HEK293T (cell line): ENCODE measurements around the gene CDCP1.
"Not testable (repeated sequence)": the region's sequence is repeated elsewhere in the genome, so short reads cannot be mapped to it uniquely, and the experiment has no call there.

Experiments used
- CTCF ChIA-PET: fragments of 350-600 bp; formaldehyde crosslinking; extraction: SDS; loops from one replicate; lab custom pipeline; 2021; ENCODE audit warnings: antibody characterized with exemption, inconsistent platforms; lab: Yijun Ruan, JAX
- POLR2A ChIA-PET: fragments of 350-600 bp; formaldehyde crosslinking; extraction: SDS; loops from one replicate; lab custom pipeline; 2020; ENCODE audit warnings: antibody characterized with exemption, inconsistent platforms; lab: Yijun Ruan, JAX
- DNase-seq: peaks from one replicate; pipeline ENCODE4 v3.0.0; 2012; ENCODE audit warnings: mixed read lengths; ENCODE audit errors: extremely low spot score
- ARNT ChIP-seq: fragments of 450-650 bp; IDR thresholded peaks from 2 replicates; pipeline ENCODE4 v1.6.1; 2017; ENCODE audit warnings: mild to moderate bottlenecking
- BHLHE40 ChIP-seq: fragments of 450-650 bp; IDR thresholded peaks from 2 replicates; pipeline ENCODE4 v1.6.1; 2016; ENCODE audit warnings: mild to moderate bottlenecking, moderate library complexity, borderline replicate concordance
- CTBP1 ChIP-seq: fragments of 450-650 bp; IDR thresholded peaks from 2 replicates; pipeline ENCODE4 v1.6.1; 2016; ENCODE audit warnings: borderline replicate concordance
- ELF4 ChIP-seq: fragments of 450-650 bp; IDR thresholded peaks from 2 replicates; pipeline ENCODE4 v1.6.1; 2017; ENCODE audit warnings: antibody characterized with exemption
- FOXA1 ChIP-seq: fragments of 450-650 bp; IDR thresholded peaks from 2 replicates; pipeline ENCODE4 v1.6.1; 2016; ENCODE audit warnings: mild to moderate bottlenecking
- FOXK2 ChIP-seq: fragments of 450-650 bp; IDR thresholded peaks from 2 replicates; pipeline ENCODE4 v1.6.1; 2016; ENCODE audit warnings: mild to moderate bottlenecking
- FOXM1 ChIP-seq: fragments of 450-650 bp; IDR thresholded peaks from 2 replicates; pipeline ENCODE4 v1.6.1; 2017; ENCODE audit warnings: mild to moderate bottlenecking, borderline replicate concordance
- HDGF ChIP-seq: fragments of 450-650 bp; IDR thresholded peaks from 2 replicates; pipeline ENCODE4 v1.6.1; 2017; ENCODE audit warnings: antibody characterized with exemption, borderline replicate concordance
- L3MBTL2 ChIP-seq: fragments of 450-650 bp; conservative IDR thresholded peaks from 2 replicates; pipeline ENCODE4 v1.6.1; 2016; ENCODE audit warnings: mild to moderate bottlenecking
- LEF1 ChIP-seq: fragments of 450-650 bp; IDR thresholded peaks from 2 replicates; pipeline ENCODE4 v1.6.1; 2017; ENCODE audit warnings: mild to moderate bottlenecking, borderline replicate concordance
- NFRKB ChIP-seq: fragments of 450-650 bp; IDR thresholded peaks from 2 replicates; pipeline ENCODE4 v1.6.1; 2016; ENCODE audit warnings: mild to moderate bottlenecking, moderate library complexity
- PKNOX1 ChIP-seq: fragments of 450-650 bp; IDR thresholded peaks from 2 replicates; pipeline ENCODE4 v1.6.1; 2016
- SP1 ChIP-seq: fragments of 450-650 bp; IDR thresholded peaks from 2 replicates; pipeline ENCODE4 v1.6.1; 2017
- SUZ12 ChIP-seq: fragments of 450-650 bp; IDR thresholded peaks from 2 replicates; pipeline ENCODE4 v1.6.1; 2016; ENCODE audit warnings: mild to moderate bottlenecking
- TARDBP ChIP-seq: fragments of 450-650 bp; IDR thresholded peaks from 2 replicates; pipeline ENCODE4 v1.6.1; 2016
- ZNF384 ChIP-seq: fragments of 450-650 bp; IDR thresholded peaks from 2 replicates; pipeline ENCODE4 v1.6.1; 2016

CDCP1 gene

GRCh38 chr3:45080824-45081223 lies 65.4 kb downstream of the CDCP1 start:
- no peak for DNase-seq
- TF ChIP-seq ZNF384 (no peak), L3MBTL2 (no peak), SP1 (no peak), NFRKB (no peak), LEF1 (no peak)
- CTCF ChIA-PET, result no interaction called here
- POLR2A ChIA-PET, result no interaction called here

GRCh38 chr3:45079715-45080114 lies 66.5 kb downstream of the CDCP1 start:
- ChIA-PET CTCF (no interaction called here), POLR2A (no interaction called here)
- TF ChIP-seq CTBP1 (no peak), TARDBP (no peak), FOXA1 (no peak), HDGF (no peak), NFRKB (no peak), FOXK2 (no peak), SP1 (no peak), FOXM1 (no peak), LEF1 (no peak), BHLHE40 (no peak), L3MBTL2 (no peak), SUZ12 (no peak), ELF4 (no peak)
- no peak for DNase-seq

- CTCF ChIA-PET, result interaction anchor here (0.7 kb wide), 1 partner anchor 330 kb away, joined by 7 read pairs; no protein-coding TSS in a partner anchor
- POLR2A ChIA-PET, result no interaction called here
- TF ChIP-seq HDGF, result no peak
- peak; percentile 77 for TF ChIP-seq ZNF384
- no peak for TF ChIP-seq FOXK2
- TF ChIP-seq LEF1, result no peak
- TF ChIP-seq ELF4, result no peak
- TF ChIP-seq PKNOX1, result peak; percentile 86
- no peak for DNase-seq
Measured at GRCh38 chr3:45078910-45079522, 67.2 kb downstream of the CDCP1 start.

GRCh38 chr3:45078256-45078655 lies 67.9 kb downstream of the CDCP1 start:
- DNase-seq, POLR2A ChIA-PET, CTCF ChIA-PET: not testable (repeated sequence)

GRCh38 chr3:45075821-45076625 lies 70.2 kb downstream of the CDCP1 start:
- DNase-seq, result no peak
- CTCF ChIA-PET, result no interaction called here
- TF ChIP-seq LEF1 (no peak), HDGF (no peak), TARDBP (no peak), ARNT (no peak), NFRKB (no peak), FOXA1 (no peak)
- POLR2A ChIA-PET, result no interaction called here

GRCh38 chr3:45071075-45071474 lies 75.1 kb downstream of the CDCP1 start:
- no peak for DNase-seq
- no peak for TF ChIP-seq HDGF
- TF ChIP-seq CTBP1, result no peak
- no peak for TF ChIP-seq FOXK2
- no peak for TF ChIP-seq SUZ12
- no peak for TF ChIP-seq LEF1
- no peak for TF ChIP-seq L3MBTL2
- TF ChIP-seq FOXM1, result no peak
- no peak for TF ChIP-seq ZNF384
- no peak for TF ChIP-seq SP1
- TF ChIP-seq TARDBP, result no peak
- no peak for TF ChIP-seq NFRKB
- TF ChIP-seq ELF4, result no peak
- no peak for TF ChIP-seq PKNOX1
- TF ChIP-seq ARNT, result no peak
- no peak for TF ChIP-seq BHLHE40
- POLR2A ChIA-PET, result no interaction called here
- CTCF ChIA-PET, result no interaction called here

GRCh38 chr3:45067941-45068340 lies 78.2 kb downstream of the CDCP1 start:
- no peak for TF ChIP-seq FOXK2
- TF ChIP-seq NFRKB, result no peak
- TF ChIP-seq FOXM1, result no peak
- TF ChIP-seq FOXA1, result no peak
- no peak for TF ChIP-seq PKNOX1
- TF ChIP-seq LEF1, result no peak
- TF ChIP-seq BHLHE40, result no peak
- no peak for TF ChIP-seq L3MBTL2
- no peak for TF ChIP-seq HDGF
- TF ChIP-seq SUZ12, result no peak
- TF ChIP-seq ARNT, result no peak
- TF ChIP-seq ELF4, result no peak
- TF ChIP-seq TARDBP, result no peak
- no peak for TF ChIP-seq SP1
- TF ChIP-seq CTBP1, result no peak
- CTCF ChIA-PET, result no interaction called here
- POLR2A ChIA-PET, result no interaction called here
- DNase-seq, result no peak
